Spleen (tissue), 11 donors: ENCODE data around the gene ESR1. TPM values are rescaled to one million over a fixed set of nuclear protein-coding genes. Genes with fewer than 3 reads are reported as not detected.

Experiments used
- DNase-seq: peaks from one replicate; pipeline ENCODE4 v3.0.0-alpha.2; 2020
- H3K27ac ChIP-seq, 8 donors: fragments of 200-600 bp; sonication (generic) in 7 of 8; 1 replicate in 4 of 8; 2 replicates in 4 of 8; pipeline versions ENCODE4 v1.5.0 to v1.8.0; 2016 to 2021; ENCODE audit warnings: inconsistent platforms in 4 of 8, mild to moderate bottlenecking in 4 of 8, moderate library complexity in 1 of 8
- H3K27me3 ChIP-seq, 7 donors: fragments of 200-600 bp; sonication (generic) in 6 of 7; replicated peaks in 1 of 7; 1 replicate in 4 of 7; 2 replicates in 3 of 7; pipeline versions ENCODE4 v1.5.0 to v1.8.0; 2016 to 2021; ENCODE audit warnings: inconsistent platforms in 3 of 7, mild to moderate bottlenecking in 1 of 7
- H3K36me3 ChIP-seq, 6 donors: fragments of 200-600 bp; sonication (generic) in 5 of 6; 1 replicate in 4 of 6; 2 replicates in 2 of 6; pipeline versions ENCODE4 v1.5.0 to v1.8.0; 2016 to 2021; ENCODE audit warnings: inconsistent platforms in 2 of 6
- H3K4me1 ChIP-seq, 6 donors: fragments of 200-600 bp; sonication (generic) in 5 of 6; 1 replicate in 3 of 6; 2 replicates in 3 of 6; pipeline versions ENCODE4 v1.5.0 to v1.8.0; 2016 to 2021; ENCODE audit warnings: inconsistent platforms in 3 of 6
- H3K4me3 ChIP-seq, 8 donors: fragments of 200-600 bp; sonication (generic) in 7 of 8; 1 replicate in 4 of 8; 2 replicates in 4 of 8; pipeline versions ENCODE4 v1.5.0 to v1.8.0; 2016 to 2021; ENCODE audit warnings: inconsistent platforms in 4 of 8, mild to moderate bottlenecking in 4 of 8, moderate library complexity in 2 of 8
- H3K9me3 ChIP-seq, 8 donors: fragments of 200-600 bp; sonication (generic) in 7 of 8; 1 replicate in 4 of 8; 2 replicates in 4 of 8; pipeline versions ENCODE4 v1.5.0 to v1.8.0; 2016 to 2021; ENCODE audit warnings: inconsistent platforms in 4 of 8
- CTCF ChIP-seq, 11 experiments: fragments of 200-600 bp in 7 of 11; fragments of 450-650 bp in 4 of 11; sonication (generic) in 4 of 11; IDR thresholded peaks in 8 of 11; conservative IDR thresholded peaks in 3 of 11; 1 replicate in 7 of 11; 2 replicates in 4 of 11; pipeline versions ENCODE4 v1.4.0 to v1.8.0; 2016 to 2021; ENCODE audit warnings: antibody characterized with exemption in 11 of 11, inconsistent platforms in 4 of 11, mild to moderate bottlenecking in 1 of 11
- POLR2A ChIP-seq, 3 donors: fragments of 450-650 bp; IDR thresholded peaks; one replicate each; pipeline ENCODE4 v1.5.1; 2017; ENCODE audit warnings: antibody characterized with exemption in 3 of 3, mild to moderate bottlenecking in 1 of 3
- POLR2AphosphoS5 ChIP-seq, 3 donors: sonication (generic); formaldehyde crosslinking; IDR thresholded peaks; one replicate each; pipeline ENCODE4 v1.5.1; 2017; ENCODE audit warnings: antibody characterized with exemption in 3 of 3
- WGBS, 5 donors: extraction: QIAGEN DNeasy Blood & Tissue Kit in 3 of 5; methylation state at CpG; one replicate each; pipeline versions ENCODE4 v1.1.5 to v1.1.7; 2013 to 2018; 5-methylcytosine and 5-hydroxymethylcytosine counted together
- intact Hi-C: fragments of 100-400 bp; cut with DNase I; formaldehyde crosslinking; loops from one replicate; pipeline ENCODE4 v1.15.0; 2023; ENCODE audit warnings: low total_unique reads
- polyA plus RNA-seq, 3 donors: library from polyadenylated mRNA; stranded (reverse); fragments of 200-250 nt; gene quantifications; one replicate each; pipeline ENCODE4 v1.2.1, GENCODE V29; 2013
- total RNA-seq, 7 donors: library from RNA; depleted of rRNA in 3 of 7; stranded (reverse); fragments of >200 nt in 3 of 7; fragmentation: NEBNext Ultra II Directional in 4 of 7; extraction: Animal tissue kit (Norgen Biotek cat#: 25700) in 4 of 7; gene quantifications; one replicate each; pipeline versions ENCODE4 v1.1.0 to v1.2.1, GENCODE V29; 2016 to 2021
- donor health status: healthy with polysubstance abuse.
- donor health status: DM: no; HTN: no; CAD: no; lungs with moderate emphysema.
- donor health status: DM: no; HTN: no; CAD: no.
- donor health status: Bipolar disorder and iron deficiency.
- donor health status: healthy.
- donor health status: DM: no; HTN: no; CAD: no.
- donor health status: DM: yes; HTN: yes; CAD: no.

ESR1 gene
- total and polyA plus RNA-seq, 10 donors: 0.35 to 7.3 (median 3.2) TPM

- intact Hi-C loops: no loop called here
- no peaks in the 10 kb centered on the region for H3K27me3 ChIP-seq
- H3K4me3 ChIP-seq: no peak overlapping the region
- peaks cover 7 to 100% (median 71%) of the 10 kb centered on the region in 6 donors for H3K36me3 ChIP-seq
- WGBS, 5 donors: 84 to 94% (median 85%) methylated on average over 8 of the region's 8 CpGs
- TF ChIP-seq POLR2AphosphoS5 (IDR thresholded peaks at IDR 0.05) (no peak), CTCF (IDR thresholded peaks at IDR 0.05 in 8 of 11, conservative IDR thresholded peaks at IDR 0.05 in 3 of 11) (no peak), POLR2A (IDR thresholded peaks at IDR 0.05) (no peak)
- H3K9me3 ChIP-seq: no peaks in the 10 kb centered on the region
- no peak overlapping the region for H3K27ac ChIP-seq
- peaks cover 0 to 6% (median 3%) of the 10 kb centered on the region in 6 donors for H3K4me1 ChIP-seq
- DNase-seq: no peak
Measured at GRCh38 chr6:152155792-152156191, 348.3 kb downstream of the ESR1 start.

GRCh38 chr6:152160346-152160745 lies 352.9 kb downstream of the ESR1 start:
- H3K4me3 ChIP-seq: no peak overlapping the region
- no peaks in the 10 kb centered on the region for H3K9me3 ChIP-seq
- 73 to 78% (median 77%) methylated on average over 3 of the region's 3 CpGs for WGBS, 5 donors
- H3K27me3 ChIP-seq: no peaks in the 10 kb centered on the region
- peaks cover 0 to 8% (median 4%) of the 10 kb centered on the region in 6 donors for H3K4me1 ChIP-seq
- no peak for DNase-seq
- intact Hi-C loops: no loop called here
- H3K27ac ChIP-seq: no peak overlapping the region
- H3K36me3 ChIP-seq: peaks cover 2 to 96% (median 53%) of the 10 kb centered on the region in 6 donors
- TF ChIP-seq POLR2A (IDR thresholded peaks at IDR 0.05) (no peak), POLR2AphosphoS5 (IDR thresholded peaks at IDR 0.05) (no peak), CTCF (IDR thresholded peaks at IDR 0.05 in 8 of 11, conservative IDR thresholded peaks at IDR 0.05 in 3 of 11) (no peak)

- H3K9me3 ChIP-seq: no peaks in the 10 kb centered on the region
- no peak overlapping the region for H3K4me3 ChIP-seq
- peaks cover 0 to 96% (median 45%) of the 10 kb centered on the region in 6 donors for H3K36me3 ChIP-seq
- peaks cover 0 to 8% (median 4%) of the 10 kb centered on the region in 6 donors for H3K4me1 ChIP-seq
- DNase-seq: no peak
- peak overlapping the region in 1 of 8 donors; percentile 3 for H3K27ac ChIP-seq
- intact Hi-C loops: no loop called here
- TF ChIP-seq CTCF (IDR thresholded peaks at IDR 0.05 in 8 of 11, conservative IDR thresholded peaks at IDR 0.05 in 3 of 11): no peak
- no peak for TF ChIP-seq POLR2A (IDR thresholded peaks at IDR 0.05)
- no peak for TF ChIP-seq POLR2AphosphoS5 (IDR thresholded peaks at IDR 0.05)
- H3K27me3 ChIP-seq: no peaks in the 10 kb centered on the region
Measured at GRCh38 chr6:152161501-152161900, 354.0 kb downstream of the ESR1 start.

GRCh38 chr6:152164957-152165356 lies 357.5 kb downstream of the ESR1 start:
- Histone ChIP-seq H3K36me3 (peaks cover 0 to 87% (median 44%) of the 10 kb centered on the region in 6 donors), H3K27me3 (no peaks in the 10 kb centered on the region), H3K4me3 (no peak overlapping the region), H3K9me3 (no peaks in the 10 kb centered on the region), H3K4me1 (peaks cover 0 to 21% (median 5%) of the 10 kb centered on the region in 6 donors), H3K27ac (no peak overlapping the region)
- DNase-seq: no peak
- intact Hi-C loops: no loop called here
- WGBS, 5 donors: 88 to 94% (median 93%) methylated on average over 5 of the region's 5 CpGs
- TF ChIP-seq POLR2AphosphoS5 (IDR thresholded peaks at IDR 0.05) (no peak), POLR2A (IDR thresholded peaks at IDR 0.05) (no peak), CTCF (IDR thresholded peaks at IDR 0.05 in 8 of 11, conservative IDR thresholded peaks at IDR 0.05 in 3 of 11) (no peak)
